HG03558 (cell line): Measurements from ENCODE around the gene TMTC2.

Experiments used
- ATAC-seq: cut with Tn5 transposase; IDR thresholded peaks from one replicate; pipeline ENCODE4 v1.9.1; 2021; ENCODE audit warnings: moderate number of reproducible peaks; ENCODE audit not compliant: unreplicated experiment; ENCODE audit errors: extremely low read depth

Gene TMTC2

GRCh38 chr12:82872088-82872487, 185.4 kb downstream of the TMTC2 start:
- ATAC-seq = no peak

DNA sequence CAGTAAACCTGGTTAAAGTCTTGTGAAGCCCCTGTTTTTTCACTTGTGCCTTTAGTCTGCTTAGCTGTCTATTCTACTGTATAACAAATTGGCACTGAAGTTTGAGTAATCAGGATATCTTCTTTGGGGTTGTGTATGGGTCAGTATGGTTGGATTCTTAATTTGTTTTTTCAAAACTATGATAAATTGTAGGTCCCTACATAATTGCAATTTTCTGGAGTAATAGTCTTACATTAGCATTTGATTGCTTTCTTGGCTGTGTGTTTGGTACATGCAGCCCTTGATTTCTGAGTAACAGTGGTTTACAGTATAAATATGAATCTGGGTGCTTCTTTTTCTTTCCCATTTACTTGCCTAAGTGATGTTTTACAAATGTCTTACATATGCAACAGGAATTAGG, 186.6 kb downstream of the TMTC2 start:
- no peak for ATAC-seq

GRCh38 chr12:82873951-82874350, 187.2 kb downstream of the TMTC2 start:
- no peak for ATAC-seq

- no peak for ATAC-seq
Measured at GRCh38 chr12:82874945-82875344, 188.2 kb downstream of the TMTC2 start.

DNA sequence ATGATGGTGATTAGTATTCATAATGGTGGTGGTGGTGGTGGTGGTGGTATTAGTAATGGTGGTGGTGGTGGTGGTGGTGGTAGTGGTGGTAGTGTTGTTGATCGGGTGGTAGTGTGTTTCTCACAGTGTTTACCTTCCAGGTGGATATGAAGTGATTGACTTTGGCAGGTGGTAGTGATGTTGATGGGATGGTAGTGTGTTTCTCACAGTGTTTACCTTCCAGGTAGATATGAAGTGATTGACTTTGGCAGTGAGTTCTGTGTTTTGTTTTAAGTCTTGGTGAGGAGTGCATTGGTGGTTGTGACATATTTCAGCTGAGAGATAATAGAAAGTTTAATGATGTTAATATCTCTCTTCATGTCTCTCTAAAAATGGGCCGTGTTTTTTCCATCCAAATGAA, 189.4 kb downstream of the TMTC2 start:
- ATAC-seq = no peak

- no peak for ATAC-seq
Measured at GRCh38 chr12:82877963-82878362, 191.3 kb downstream of the TMTC2 start.

DNA sequence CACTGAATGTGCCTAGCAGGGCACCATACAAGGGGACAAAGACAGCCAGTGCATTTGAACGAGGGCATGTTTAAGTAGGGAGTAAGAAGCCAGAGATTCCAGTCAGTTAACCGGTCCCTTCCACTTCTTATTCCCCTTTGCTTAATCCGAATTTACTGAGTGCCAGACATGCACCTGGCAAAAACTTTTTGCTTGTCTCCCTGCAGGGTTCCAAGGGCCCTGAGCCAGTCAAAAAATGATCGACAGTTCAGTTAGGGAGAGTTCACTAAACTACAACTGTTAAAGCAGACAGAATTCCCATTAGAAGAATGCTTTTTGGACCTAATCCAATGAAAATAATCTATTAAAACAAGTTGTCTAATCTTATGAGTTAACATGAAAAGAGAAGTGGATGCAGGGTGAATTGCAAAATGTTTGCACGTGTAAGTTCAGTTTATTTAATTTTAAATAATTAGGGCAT, 193.8 kb downstream of the TMTC2 start:
- no peak for ATAC-seq

- ATAC-seq = no peak
Measured at GRCh38 chr12:82883394-82884355, 197.0 kb downstream of the TMTC2 start.

- ATAC-seq = no peak
Measured at GRCh38 chr12:82886671-82887340, 200.1 kb downstream of the TMTC2 start.

DNA sequence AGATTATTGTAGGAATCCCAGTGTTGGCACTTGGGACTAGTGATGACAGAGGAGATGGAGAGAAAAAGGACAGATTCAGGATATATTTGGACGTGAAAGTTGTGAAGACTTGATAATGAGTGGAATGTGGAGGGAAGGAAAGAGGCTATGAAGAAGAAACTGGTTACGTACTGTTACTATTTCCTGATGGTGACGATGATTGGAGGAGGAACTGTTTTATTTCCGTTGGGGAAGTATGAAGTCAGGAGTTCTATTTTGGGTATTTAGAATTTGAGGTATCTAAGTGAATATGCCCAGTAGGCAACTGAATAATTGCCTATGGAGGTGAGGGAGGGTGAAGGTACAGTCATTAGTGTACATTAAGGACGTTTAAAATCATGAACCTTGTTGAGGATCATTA, 207.2 kb downstream of the TMTC2 start:
- ATAC-seq = no peak

DNA sequence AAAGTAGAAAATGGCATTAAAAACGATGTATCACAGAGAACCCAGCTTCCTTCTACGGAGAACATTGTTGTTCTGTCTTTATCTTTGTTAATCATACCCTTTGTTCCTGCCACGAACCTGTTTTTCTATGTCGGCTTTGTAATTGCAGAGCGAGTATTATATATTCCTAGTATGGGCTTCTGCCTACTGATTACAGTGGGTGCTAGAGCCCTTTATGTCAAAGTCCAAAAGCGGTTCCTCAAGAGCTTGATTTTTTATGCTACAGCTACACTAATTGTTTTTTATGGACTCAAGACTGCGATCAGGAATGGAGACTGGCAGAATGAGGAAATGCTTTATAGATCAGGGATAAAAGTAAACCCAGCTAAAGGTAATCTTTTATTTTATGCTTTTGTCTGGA, 209.6 kb downstream of the TMTC2 start:
- ATAC-seq = no peak

GRCh38 chr12:82896979-82897378, 210.3 kb downstream of the TMTC2 start:
- no peak for ATAC-seq

- ATAC-seq = no peak
Measured at GRCh38 chr12:82898441-82898840, 211.7 kb downstream of the TMTC2 start.

GRCh38 chr12:82904219-82904790, 217.6 kb downstream of the TMTC2 start:
- ATAC-seq = no peak

DNA sequence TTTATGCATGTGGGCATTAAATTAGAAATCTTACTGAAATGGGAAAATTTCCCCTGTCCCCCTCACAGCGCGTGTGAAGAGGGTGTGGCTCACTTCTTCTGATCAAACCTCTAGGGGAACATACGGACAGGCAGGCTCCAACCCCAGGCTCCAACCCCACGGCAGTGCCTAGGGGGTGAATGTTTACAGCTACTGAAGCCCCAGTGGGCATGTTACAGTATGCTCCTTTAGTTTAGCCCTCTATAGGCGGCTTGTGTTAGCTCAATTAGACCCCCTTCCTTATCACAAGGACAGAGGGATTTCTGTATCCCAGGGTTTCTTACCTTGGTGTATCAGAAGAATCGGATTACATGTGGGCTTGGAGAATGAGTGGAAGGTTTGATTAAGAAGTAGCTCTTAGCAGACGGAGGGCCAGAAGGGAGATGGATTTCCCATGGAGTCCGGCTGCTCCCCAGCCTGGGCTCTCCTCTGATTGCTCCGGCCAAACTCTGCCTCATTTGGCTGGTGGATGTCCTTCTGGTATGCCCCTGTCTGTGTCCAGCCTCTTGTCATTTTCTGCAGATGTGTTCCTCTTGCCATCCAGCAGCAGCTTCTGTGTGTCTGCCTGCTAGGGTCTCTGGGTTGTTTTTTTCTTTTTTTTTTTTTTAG, 223.7 kb downstream of the TMTC2 start:
- no peak for ATAC-seq

DNA sequence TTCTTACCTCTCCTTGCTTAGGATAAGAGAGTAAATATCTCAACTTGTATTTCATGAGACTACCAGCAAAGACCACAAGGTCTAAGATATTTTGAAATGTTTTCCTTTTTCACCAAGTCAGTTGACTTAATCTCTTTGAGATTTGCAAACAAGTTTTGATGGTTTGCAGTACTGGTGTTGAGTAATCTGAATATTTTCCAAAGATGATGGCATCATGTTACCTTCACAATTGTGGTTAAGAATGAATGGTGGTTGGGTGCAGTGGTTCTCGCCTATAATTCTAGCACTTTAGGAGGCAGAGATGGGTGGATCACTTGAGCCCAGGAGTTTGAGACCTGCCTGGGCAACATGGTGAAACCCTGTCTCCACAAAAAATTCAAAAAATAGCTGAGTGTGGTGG, 225.7 kb downstream of the TMTC2 start:
- no peak for ATAC-seq

- ATAC-seq = no peak
Measured at GRCh38 chr12:82919388-82920054, 232.8 kb downstream of the TMTC2 start.

- no peak for ATAC-seq
Measured at GRCh38 chr12:82923935-82924334, 237.2 kb downstream of the TMTC2 start.

GRCh38 chr12:82926630-82927029, 239.9 kb downstream of the TMTC2 start:
- no peak for ATAC-seq

DNA sequence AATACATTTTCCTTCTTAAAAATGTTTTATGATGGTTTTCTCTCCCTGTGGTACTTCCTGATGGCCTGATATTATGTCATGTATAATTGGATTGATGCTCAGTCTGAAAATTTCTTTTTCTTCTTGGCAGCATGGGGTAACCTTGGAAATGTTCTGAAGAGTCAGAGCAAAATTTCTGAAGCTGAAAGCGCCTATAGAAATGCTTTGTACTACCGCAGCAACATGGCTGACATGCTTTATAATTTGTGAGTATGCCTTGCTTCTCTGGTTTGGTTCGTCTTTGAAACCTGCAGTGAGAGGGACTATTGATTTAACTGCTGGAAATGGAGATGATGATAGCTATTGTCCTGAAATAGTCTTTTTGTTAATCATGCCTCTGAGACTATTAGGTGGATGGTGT, 243.6 kb downstream of the TMTC2 start:
- ATAC-seq = no peak
